ENCODE data around the gene SLIT3. TPM values are rescaled to one million over a fixed set of nuclear protein-coding genes. Genes with fewer than 3 reads are reported as not detected.

The SLIT3 gene
- total and polyA plus RNA-seq, 2 experiments from 2014 or later = 0.59 to 0.71 TPM

DNA sequence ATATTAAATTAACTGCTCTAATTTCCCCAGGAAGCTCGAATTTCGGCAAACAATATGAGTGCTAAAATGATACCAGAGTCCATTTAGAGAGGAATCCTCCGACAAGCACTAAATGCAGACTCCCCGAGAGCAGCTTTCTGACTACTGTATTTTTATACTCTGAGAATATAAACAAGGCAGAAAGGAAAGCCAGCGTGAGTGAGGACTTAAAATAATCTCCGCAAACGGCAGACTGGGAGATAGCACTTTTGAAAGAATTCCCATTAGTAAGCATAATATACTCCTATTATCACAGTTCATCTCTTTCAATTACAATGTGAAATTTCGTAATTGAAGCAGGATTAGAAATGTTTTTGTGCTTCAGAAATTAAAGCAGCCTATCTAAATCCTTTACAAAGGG lies 452.4 kb downstream of the SLIT3 start:
- DNase-seq (ENCODE audit: low spot score) (no peak), ATAC-seq (no peak)
- H3K36me3 Mint-ChIP-seq (ENCODE audit: low read depth) = no peaks in the 10 kb centered on the region
- no peaks in the 10 kb centered on the region for H3F3A ChIP-seq (replicated peaks; ENCODE audit: low read depth)
- H3K4me2 ChIP-seq = no peak overlapping the region
- H3K79me2 ChIP-seq (replicated peaks; ENCODE audit: insufficient read depth) = no peaks in the 10 kb centered on the region
- H3K4me3 ChIP-seq = no peak overlapping the region
- no peaks in the 10 kb centered on the region for H3K9me2 ChIP-seq (ENCODE audit: insufficient read depth)
- no peaks in the 10 kb centered on the region for H3K9me3 Mint-ChIP-seq
- no peak overlapping the region for H3K27ac ChIP-seq (ENCODE audit: low read depth)
- no peaks in the 10 kb centered on the region for H3K27me3 ChIP-seq (ENCODE audit: insufficient read depth)
- peaks cover 3% of the 10 kb centered on the region for H3K27me3 Mint-ChIP-seq (ENCODE audit: insufficient read depth, low read depth, poor library complexity)
- no peak overlapping the region for H3K4me3 Mint-ChIP-seq
- peaks cover 3% of the 10 kb centered on the region; the same call in 1 of the 2 replicates for H3K4me1 ChIP-seq (ENCODE audit: insufficient read depth)
- TF ChIP-seq STAT1 (IDR thresholded peaks at IDR 0.05; ENCODE audit: unreplicated experiment) (no peak), NANOG (IDR thresholded peaks at IDR 0.05; ENCODE audit: borderline replicate concordance) (no peak), POLR2AphosphoS5 (IDR thresholded peaks at IDR 0.05; ENCODE audit: low read depth) (no peak), ZNF331 (CRISPR knock-in tag; IDR thresholded peaks at IDR 0.05; ENCODE audit: low read depth) (no peak), EZH2 (IDR thresholded peaks at IDR 0.05; ENCODE audit: low read depth, unreplicated experiment) (no peak), CREB1 (CRISPR knock-in tag; IDR thresholded peaks at IDR 0.05; ENCODE audit: low read depth) (no peak), EZH2phosphoT487 (IDR thresholded peaks at IDR 0.05; ENCODE audit: unreplicated experiment) (no peak), JUNB (IDR thresholded peaks at IDR 0.05; ENCODE audit: unreplicated experiment) (no peak), ZNF114 (CRISPR knock-in tag; IDR thresholded peaks at IDR 0.05) (no peak)
- TF ChIP-seq, protein P1, sequence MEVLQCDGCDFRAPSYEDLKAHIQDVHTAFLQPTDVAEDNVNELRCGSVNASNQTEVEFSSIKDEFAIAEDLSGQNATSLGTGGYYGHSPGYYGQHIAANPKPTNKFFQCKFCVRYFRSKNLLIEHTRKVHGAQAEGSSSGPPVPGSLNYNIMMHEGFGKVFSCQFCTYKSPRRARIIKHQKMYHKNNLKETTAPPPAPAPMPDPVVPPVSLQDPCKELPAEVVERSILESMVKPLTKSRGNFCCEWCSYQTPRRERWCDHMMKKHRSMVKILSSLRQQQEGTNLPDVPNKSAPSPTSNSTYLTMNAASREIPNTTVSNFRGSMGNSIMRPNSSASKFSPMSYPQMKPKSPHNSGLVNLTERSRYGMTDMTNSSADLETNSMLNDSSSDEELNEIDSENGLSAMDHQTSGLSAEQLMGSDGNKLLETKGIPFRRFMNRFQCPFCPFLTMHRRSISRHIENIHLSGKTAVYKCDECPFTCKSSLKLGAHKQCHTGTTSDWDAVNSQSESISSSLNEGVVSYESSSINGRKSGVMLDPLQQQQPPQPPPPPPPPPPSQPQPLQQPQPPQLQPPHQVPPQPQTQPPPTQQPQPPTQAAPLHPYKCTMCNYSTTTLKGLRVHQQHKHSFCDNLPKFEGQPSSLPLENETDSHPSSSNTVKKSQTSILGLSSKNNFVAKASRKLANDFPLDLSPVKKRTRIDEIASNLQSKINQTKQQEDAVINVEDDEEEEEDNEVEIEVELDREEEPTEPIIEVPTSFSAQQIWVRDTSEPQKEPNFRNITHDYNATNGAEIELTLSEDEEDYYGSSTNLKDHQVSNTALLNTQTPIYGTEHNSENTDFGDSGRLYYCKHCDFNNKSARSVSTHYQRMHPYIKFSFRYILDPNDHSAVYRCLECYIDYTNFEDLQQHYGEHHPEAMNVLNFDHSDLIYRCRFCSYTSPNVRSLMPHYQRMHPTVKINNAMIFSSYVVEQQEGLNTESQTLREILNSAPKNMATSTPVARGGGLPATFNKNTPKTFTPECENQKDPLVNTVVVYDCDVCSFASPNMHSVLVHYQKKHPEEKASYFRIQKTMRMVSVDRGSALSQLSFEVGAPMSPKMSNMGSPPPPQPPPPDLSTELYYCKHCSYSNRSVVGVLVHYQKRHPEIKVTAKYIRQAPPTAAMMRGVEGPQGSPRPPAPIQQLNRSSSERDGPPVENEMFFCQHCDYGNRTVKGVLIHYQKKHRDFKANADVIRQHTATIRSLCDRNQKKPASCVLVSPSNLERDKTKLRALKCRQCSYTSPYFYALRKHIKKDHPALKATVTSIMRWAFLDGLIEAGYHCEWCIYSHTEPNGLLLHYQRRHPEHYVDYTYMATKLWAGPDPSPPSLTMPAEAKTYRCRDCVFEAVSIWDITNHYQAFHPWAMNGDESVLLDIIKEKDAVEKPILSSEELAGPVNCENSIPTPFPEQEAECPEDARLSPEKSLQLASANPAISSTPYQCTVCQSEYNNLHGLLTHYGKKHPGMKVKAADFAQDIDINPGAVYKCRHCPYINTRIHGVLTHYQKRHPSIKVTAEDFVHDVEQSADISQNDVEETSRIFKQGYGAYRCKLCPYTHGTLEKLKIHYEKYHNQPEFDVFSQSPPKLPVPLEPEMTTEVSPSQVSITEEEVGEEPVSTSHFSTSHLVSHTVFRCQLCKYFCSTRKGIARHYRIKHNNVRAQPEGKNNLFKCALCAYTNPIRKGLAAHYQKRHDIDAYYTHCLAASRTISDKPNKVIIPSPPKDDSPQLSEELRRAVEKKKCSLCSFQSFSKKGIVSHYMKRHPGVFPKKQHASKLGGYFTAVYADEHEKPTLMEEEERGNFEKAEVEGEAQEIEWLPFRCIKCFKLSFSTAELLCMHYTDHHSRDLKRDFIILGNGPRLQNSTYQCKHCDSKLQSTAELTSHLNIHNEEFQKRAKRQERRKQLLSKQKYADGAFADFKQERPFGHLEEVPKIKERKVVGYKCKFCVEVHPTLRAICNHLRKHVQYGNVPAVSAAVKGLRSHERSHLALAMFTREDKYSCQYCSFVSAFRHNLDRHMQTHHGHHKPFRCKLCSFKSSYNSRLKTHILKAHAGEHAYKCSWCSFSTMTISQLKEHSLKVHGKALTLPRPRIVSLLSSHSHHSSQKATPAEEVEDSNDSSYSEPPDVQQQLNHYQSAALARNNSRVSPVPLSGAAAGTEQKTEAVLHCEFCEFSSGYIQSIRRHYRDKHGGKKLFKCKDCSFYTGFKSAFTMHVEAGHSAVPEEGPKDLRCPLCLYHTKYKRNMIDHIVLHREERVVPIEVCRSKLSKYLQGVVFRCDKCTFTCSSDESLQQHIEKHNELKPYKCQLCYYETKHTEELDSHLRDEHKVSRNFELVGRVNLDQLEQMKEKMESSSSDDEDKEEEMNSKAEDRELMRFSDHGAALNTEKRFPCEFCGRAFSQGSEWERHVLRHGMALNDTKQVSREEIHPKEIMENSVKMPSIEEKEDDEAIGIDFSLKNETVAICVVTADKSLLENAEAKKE (CRISPR knock-in tag; IDR thresholded peaks at IDR 0.05) = no peak
- TF ChIP-seq, protein P2, sequence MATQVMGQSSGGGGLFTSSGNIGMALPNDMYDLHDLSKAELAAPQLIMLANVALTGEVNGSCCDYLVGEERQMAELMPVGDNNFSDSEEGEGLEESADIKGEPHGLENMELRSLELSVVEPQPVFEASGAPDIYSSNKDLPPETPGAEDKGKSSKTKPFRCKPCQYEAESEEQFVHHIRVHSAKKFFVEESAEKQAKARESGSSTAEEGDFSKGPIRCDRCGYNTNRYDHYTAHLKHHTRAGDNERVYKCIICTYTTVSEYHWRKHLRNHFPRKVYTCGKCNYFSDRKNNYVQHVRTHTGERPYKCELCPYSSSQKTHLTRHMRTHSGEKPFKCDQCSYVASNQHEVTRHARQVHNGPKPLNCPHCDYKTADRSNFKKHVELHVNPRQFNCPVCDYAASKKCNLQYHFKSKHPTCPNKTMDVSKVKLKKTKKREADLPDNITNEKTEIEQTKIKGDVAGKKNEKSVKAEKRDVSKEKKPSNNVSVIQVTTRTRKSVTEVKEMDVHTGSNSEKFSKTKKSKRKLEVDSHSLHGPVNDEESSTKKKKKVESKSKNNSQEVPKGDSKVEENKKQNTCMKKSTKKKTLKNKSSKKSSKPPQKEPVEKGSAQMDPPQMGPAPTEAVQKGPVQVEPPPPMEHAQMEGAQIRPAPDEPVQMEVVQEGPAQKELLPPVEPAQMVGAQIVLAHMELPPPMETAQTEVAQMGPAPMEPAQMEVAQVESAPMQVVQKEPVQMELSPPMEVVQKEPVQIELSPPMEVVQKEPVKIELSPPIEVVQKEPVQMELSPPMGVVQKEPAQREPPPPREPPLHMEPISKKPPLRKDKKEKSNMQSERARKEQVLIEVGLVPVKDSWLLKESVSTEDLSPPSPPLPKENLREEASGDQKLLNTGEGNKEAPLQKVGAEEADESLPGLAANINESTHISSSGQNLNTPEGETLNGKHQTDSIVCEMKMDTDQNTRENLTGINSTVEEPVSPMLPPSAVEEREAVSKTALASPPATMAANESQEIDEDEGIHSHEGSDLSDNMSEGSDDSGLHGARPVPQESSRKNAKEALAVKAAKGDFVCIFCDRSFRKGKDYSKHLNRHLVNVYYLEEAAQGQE (IDR thresholded peaks at IDR 0.05; ENCODE audit: unreplicated experiment) = no peak
- TF ChIP-seq, protein P3, sequence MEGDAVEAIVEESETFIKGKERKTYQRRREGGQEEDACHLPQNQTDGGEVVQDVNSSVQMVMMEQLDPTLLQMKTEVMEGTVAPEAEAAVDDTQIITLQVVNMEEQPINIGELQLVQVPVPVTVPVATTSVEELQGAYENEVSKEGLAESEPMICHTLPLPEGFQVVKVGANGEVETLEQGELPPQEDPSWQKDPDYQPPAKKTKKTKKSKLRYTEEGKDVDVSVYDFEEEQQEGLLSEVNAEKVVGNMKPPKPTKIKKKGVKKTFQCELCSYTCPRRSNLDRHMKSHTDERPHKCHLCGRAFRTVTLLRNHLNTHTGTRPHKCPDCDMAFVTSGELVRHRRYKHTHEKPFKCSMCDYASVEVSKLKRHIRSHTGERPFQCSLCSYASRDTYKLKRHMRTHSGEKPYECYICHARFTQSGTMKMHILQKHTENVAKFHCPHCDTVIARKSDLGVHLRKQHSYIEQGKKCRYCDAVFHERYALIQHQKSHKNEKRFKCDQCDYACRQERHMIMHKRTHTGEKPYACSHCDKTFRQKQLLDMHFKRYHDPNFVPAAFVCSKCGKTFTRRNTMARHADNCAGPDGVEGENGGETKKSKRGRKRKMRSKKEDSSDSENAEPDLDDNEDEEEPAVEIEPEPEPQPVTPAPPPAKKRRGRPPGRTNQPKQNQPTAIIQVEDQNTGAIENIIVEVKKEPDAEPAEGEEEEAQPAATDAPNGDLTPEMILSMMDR (conservative IDR thresholded peaks at IDR 0.05; ENCODE audit: low read depth in 2 of 2) = no peak
- TF ChIP-seq, protein P4, sequence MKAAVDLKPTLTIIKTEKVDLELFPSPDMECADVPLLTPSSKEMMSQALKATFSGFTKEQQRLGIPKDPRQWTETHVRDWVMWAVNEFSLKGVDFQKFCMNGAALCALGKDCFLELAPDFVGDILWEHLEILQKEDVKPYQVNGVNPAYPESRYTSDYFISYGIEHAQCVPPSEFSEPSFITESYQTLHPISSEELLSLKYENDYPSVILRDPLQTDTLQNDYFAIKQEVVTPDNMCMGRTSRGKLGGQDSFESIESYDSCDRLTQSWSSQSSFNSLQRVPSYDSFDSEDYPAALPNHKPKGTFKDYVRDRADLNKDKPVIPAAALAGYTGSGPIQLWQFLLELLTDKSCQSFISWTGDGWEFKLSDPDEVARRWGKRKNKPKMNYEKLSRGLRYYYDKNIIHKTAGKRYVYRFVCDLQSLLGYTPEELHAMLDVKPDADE (IDR thresholded peaks at IDR 0.05) = no peak
- H3K36me3 ChIP-seq (ENCODE audit: insufficient read depth) = no peaks in the 10 kb centered on the region
- H2AFZ ChIP-seq = no peak overlapping the region
- peaks cover 13% of the 10 kb centered on the region for H3K4me1 Mint-ChIP-seq
- H3K27ac Mint-ChIP-seq = no peak overlapping the region
- no peaks in the 10 kb centered on the region for H4K20me1 ChIP-seq (replicated peaks; ENCODE audit: insufficient read depth)

Measured in GM23338 (cell line).